ENCODE results near the gene GADD45G. TPM values are rescaled to one million over a fixed set of nuclear protein-coding genes. Genes with fewer than 3 reads are reported as not detected.

GADD45G gene
- total RNA-seq, 1 donor: 1.8 TPM

DNA sequence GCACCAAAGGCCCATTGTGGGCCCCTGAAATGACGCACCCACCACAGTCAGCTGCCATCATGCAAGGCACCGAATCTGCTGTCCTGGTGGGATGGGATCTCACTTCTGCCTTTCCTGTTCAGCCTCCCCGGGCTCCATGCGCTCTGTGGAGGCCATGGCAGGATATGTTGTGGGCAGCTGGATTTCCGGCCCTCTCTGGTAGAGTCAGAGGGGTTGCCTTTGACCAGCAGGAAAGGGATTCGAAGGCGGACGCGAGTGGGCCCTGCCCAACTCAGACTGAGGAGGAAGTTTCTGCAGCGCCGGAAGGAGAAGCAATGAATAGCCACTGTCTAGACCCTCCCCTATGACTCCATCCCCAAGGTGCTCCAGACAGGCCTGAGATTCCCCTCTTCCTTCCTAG is 35.5 kb downstream of the GADD45G start:
- no peaks in the 10 kb centered on the region for H3K27me3 ChIP-seq (ENCODE audit: insufficient read depth, low read length)
- no peaks in the 10 kb centered on the region for H3K9me3 ChIP-seq (ENCODE audit: low read depth, low read length)
- peaks cover 12% of the 10 kb centered on the region for H3K4me1 ChIP-seq (ENCODE audit: insufficient read depth, low read length)
- H3K4me3 ChIP-seq (ENCODE audit: low read length): no peak overlapping the region

DNA sequence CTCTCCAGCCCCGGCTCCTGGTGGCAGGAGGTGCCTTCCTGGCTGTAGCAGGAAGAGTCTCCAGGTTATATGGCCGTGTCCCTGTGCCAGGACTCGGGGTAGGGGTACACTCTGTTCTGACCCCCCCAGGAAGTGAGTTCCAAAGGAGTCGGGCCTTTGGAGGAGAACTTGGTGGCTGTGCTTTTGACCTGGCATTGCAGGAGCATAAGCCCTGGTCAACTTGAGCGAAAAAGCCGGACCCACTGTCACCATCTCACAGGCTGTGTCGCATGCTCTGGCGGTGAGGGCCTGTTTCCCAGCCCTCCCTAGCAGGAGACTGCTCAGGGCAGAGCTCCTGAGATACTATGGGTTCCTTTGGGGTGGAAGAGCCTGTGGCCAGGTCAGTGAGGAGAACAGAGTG is 36.0 kb downstream of the GADD45G start:
- Histone ChIP-seq H3K4me3 (ENCODE audit: low read length) (no peak overlapping the region), H3K4me1 (ENCODE audit: insufficient read depth, low read length) (peaks cover 12% of the 10 kb centered on the region), H3K27me3 (ENCODE audit: insufficient read depth, low read length) (no peaks in the 10 kb centered on the region), H3K9me3 (ENCODE audit: low read depth, low read length) (no peaks in the 10 kb centered on the region)

DNA sequence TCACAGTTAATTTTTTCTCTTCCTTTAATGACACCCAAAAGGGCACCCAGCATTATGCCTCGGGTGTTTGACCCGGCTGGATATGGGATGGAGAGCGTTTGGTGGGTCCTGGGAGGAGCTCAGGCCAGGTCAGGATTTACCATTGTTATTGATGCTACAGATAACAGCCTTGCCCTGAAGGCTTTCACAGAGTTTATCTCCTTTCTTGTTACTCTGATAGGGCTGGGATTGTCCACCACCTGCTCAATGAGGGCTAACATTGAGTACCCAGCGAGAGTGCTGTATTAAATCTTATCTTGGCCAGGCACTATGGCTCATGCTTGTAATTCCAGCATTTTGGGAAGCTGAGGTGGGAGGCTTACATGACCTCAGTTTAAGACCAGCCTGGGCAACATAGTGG is 37.2 kb downstream of the GADD45G start:
- Histone ChIP-seq H3K9me3 (ENCODE audit: low read depth, low read length) (no peaks in the 10 kb centered on the region), H3K4me3 (ENCODE audit: low read length) (no peak overlapping the region), H3K27me3 (ENCODE audit: insufficient read depth, low read length) (no peaks in the 10 kb centered on the region), H3K4me1 (ENCODE audit: insufficient read depth, low read length) (peaks cover 12% of the 10 kb centered on the region)

DNA sequence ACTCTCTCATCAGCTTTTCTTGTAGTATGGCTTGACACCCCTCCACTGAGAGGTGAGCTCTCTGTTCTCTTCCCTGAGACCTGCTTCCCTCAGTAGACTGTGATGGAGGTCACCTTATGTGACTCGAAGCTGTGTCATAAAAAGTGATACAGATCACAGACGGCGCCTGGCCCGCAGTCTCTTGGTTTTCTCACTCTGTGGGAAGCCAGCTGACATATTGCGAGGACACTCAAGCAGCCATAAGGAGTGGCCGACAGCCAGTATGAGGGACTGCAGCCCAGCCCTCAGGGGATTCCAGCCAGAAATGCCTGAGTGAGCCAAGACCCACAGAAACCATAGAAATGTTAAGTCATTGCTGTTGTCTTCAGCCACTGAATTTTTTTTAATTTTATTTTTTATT is 38.0 kb downstream of the GADD45G start:
- Histone ChIP-seq H3K4me3 (ENCODE audit: low read length) (no peak overlapping the region), H3K4me1 (ENCODE audit: insufficient read depth, low read length) (peaks cover 12% of the 10 kb centered on the region), H3K9me3 (ENCODE audit: low read depth, low read length) (no peaks in the 10 kb centered on the region), H3K27me3 (ENCODE audit: insufficient read depth, low read length) (no peaks in the 10 kb centered on the region)

DNA sequence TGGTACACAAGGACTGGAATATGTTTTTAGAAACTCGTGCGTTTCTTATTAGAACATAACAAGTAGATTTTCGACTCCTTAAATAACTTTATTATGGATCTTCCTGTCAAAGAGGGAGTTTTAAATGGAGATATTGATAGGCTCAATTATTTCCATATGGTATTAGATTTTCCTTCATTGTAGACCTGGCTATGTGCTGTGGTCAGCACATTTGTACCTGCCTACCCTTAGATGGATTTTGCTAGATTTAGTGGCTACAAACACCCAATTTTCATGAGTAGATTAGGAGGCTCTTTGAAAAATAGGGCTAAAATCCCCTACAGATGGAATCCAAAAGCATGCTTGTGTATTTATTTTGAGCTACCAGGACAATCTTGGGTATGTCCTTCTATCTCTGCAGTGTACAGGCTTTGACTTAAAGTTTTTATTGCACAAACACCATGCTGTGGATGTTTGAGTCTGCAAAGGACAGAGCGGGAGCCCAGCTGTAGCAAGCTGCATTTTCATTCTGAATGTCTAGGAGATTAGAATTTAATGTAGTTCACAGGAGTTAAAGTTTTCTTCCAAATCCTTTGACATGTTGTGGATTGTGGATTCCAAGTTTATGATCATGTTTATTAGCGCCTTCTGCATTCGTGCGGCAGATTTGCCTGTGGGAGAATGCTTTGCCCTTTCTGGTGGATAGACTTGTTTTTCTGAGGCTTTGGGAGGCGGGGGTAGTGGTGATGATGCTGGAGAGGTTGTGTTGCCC is 41.6 kb downstream of the GADD45G start:
- H3K4me3 ChIP-seq (ENCODE audit: low read length): no peak overlapping the region
- no peaks in the 10 kb centered on the region for H3K4me1 ChIP-seq (ENCODE audit: insufficient read depth, low read length)
- no peaks in the 10 kb centered on the region for H3K9me3 ChIP-seq (ENCODE audit: low read depth, low read length)
- H3K27me3 ChIP-seq (ENCODE audit: insufficient read depth, low read length): no peaks in the 10 kb centered on the region

DNA sequence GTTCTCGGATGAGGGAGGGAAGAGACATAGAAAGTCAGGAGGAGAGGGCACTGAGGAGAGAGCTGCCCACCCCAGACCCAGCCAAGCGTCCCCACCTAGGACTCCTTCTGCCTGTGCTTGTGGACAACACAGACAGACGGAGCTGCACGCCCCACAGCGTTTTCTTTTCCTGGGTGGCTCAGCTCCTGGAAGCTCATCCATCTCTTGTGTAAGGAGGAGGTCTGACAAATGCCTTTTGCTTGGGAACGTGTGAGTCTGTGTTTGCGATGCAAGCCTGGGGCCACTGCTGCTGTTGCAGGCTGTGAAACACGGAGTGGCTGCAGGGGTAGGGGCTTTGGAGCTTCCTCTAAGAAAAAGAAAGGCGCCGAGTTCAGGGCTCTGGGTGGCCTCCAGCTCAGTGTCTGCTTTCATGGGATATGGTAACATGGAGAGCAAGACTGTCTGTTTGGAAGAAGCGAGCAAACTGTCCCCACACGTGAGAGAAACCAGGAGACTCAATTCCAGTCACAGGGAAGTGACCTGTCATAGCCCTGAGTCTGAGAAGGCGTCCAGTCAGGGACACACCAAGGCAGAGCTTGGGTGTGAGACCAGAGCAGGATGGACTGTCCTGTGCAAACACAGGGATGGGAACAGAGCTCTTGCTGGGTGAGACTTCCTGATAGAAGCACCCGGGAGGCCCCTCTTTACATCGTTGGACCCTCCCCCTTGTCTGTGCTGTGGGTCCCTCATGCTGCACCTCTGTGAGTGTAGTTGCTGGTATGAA is 42.7 kb downstream of the GADD45G start:
- Histone ChIP-seq H3K27me3 (ENCODE audit: insufficient read depth, low read length) (no peaks in the 10 kb centered on the region), H3K9me3 (ENCODE audit: low read depth, low read length) (no peaks in the 10 kb centered on the region), H3K4me3 (ENCODE audit: low read length) (no peak overlapping the region), H3K4me1 (ENCODE audit: insufficient read depth, low read length) (no peaks in the 10 kb centered on the region)

DNA sequence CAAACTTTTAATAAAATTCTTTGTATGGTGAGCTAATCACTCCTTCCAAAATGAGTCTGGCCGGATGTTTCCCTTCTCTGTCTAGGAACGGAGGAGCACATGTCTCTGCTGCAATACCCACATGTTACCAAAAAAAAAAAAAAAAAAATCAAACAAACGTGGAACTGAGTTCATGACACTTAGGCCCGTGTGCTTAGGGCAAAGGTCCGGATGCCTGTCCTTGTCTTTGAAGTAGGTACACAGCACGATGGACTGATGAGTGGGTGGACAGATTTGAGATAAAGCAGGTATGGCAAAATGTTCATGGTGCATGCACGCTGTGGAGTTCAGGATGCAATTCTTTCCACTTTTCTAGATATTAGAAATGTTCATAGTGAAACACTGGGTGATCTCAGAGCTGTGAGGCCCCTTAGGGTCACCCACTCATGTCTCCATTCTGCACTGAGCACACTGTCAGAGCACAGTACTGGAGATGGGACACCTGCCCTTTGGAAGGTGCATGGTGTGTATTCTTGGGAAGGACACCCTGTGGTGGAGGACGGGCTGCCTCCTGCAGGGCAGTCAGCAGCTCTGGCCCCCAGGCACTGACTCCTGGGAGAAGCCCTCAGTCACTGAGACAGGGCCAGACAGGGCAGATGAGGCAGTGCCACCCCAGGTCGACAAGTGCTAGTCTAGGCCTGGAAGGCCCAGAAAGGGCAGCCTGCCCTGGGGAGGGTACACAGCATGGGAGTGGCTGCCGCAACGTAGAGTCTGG is 43.6 kb downstream of the GADD45G start:
- H3K9me3 ChIP-seq (ENCODE audit: low read depth, low read length): no peaks in the 10 kb centered on the region
- H3K4me3 ChIP-seq (ENCODE audit: low read length): no peak overlapping the region
- no peaks in the 10 kb centered on the region for H3K4me1 ChIP-seq (ENCODE audit: insufficient read depth, low read length)
- no peaks in the 10 kb centered on the region for H3K27me3 ChIP-seq (ENCODE audit: insufficient read depth, low read length)

DNA sequence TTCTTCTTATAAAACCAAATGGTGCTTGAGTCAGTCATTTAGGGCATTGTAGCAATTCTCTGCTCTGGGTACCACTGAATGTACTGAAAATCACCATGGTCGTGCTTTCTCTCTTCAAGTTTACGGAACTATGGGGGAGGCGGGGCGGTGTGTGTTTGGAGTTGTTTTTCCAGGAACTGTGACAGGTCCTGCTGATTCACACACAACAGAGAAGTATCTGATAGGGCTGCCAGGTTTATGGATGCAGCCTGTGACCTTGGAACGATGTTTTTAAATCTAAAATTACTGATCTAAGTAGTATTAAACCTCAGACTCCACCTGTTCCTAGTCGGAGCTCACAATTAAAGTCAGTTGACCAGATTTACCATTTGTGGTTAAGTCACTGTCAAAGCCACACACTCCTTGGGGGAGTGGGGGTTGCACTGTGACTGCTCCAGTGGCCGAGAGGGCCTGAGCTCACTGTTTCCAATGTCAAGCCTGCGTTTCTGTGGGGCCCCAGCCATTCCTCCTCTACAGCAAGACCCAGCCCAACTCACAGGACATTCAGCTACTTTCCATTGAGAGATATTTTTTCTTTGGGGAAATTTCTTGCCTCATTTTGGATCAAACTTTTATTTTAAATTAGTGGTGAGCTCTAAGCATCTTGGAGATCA is 44.4 kb downstream of the GADD45G start:
- no peaks in the 10 kb centered on the region for H3K9me3 ChIP-seq (ENCODE audit: low read depth, low read length)

DNA sequence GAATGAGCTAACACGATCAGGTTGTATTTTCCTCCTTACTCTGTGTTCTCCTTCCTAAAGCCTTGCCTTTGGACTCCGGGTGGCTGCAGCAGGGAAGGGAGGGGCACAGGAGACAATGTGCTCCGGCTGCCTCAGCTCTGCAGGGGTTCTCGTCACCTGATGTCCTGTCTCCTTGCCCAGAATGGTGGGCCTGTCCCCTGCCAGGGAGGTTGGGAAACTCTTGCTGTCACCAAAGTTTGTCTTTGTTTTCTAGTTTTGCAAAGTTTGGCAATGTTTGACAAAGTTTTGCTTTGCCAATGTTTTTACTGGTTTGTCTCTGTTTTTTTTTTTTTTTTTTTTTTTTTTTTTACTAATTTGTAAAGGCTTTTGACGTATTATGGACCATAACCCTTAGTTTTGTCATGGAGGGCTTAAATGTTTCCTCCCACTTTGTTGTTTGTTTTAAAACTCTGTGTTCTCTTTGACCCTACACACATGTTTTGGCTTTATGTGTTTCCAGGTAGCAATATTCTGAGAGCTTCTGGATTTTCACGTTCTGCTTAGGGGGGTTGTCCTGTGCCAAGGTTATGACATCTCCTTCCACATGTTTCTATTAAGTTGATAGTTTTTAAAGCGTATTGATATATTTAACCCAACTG is 49.3 kb downstream of the GADD45G start:
- H3K27me3 ChIP-seq (ENCODE audit: insufficient read depth, low read length): no peaks in the 10 kb centered on the region
- H3K4me3 ChIP-seq (ENCODE audit: low read length): no peak overlapping the region
- peaks cover 24% of the 10 kb centered on the region for H3K4me1 ChIP-seq (ENCODE audit: insufficient read depth, low read length)
- H3K9me3 ChIP-seq (ENCODE audit: low read depth, low read length): no peaks in the 10 kb centered on the region

More for the DNA sequence above, 44.4 kb downstream of the GADD45G start:
- Histone ChIP-seq H3K4me1 (ENCODE audit: insufficient read depth, low read length) (no peaks in the 10 kb centered on the region), H3K27me3 (ENCODE audit: insufficient read depth, low read length) (no peaks in the 10 kb centered on the region), H3K4me3 (ENCODE audit: low read length) (no peak overlapping the region)

DNA sequence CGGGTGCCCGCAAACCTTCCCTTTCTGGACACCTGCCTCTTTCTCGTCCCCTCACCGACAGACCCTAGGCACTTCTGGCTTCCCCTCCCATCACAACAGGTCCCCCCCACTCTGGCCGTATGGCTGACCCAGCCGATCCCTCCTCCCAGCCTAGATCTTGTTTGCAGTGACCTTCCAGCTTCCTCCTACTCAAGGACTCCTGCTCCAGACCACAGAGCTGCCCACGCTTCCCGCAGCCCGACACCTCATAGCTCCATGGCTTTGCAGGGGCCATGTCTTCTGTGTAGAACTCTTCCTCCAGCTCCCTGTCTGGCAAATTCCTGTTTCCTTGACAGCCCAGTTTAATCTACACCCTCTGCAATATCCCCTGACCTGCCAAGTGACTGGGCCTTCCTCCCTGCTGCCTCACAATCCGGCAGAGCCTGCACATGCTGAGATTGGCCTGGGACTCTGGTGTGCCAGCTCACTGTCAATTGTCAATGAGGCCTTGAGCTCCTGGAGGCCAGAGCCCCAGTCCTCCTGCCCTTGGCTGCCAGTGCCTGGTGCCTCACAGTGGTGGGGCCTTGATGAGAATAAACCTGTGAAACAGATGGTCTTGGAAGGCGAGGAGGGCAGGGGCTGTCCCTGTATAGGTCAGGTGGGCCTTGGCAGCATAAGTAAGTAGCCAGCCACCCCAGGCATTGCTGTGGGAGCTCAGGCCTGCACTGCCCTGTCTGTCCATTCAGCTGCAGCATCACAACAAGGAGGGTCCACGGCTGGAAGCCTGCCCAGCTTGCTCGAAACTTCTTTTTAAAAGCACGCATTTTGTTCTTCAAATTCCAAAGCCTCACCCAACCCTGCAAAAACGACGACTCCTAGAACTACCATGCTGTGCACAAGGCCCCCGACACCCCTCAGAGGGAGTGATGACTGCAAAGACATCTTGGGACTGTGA is 50.5 kb downstream of the GADD45G start:
- peaks cover 35% of the 10 kb centered on the region for H3K4me1 ChIP-seq (ENCODE audit: insufficient read depth, low read length)

More for the DNA sequence above, 50.5 kb downstream of the GADD45G start:
- H3K4me3 ChIP-seq (ENCODE audit: low read length): no peak overlapping the region
- H3K27me3 ChIP-seq (ENCODE audit: insufficient read depth, low read length): no peaks in the 10 kb centered on the region
- no peaks in the 10 kb centered on the region for H3K9me3 ChIP-seq (ENCODE audit: low read depth, low read length)

Other genes with a start within 250 kb of the GADD45G start
- gene SEMA4D, start 106.9 kb upstream of the GADD45G start, total RNA-seq: 126 TPM

All from mononuclear cell (primary cell).